Cardiac fibroblast (primary cell): ENCODE measurements around the gene BLID.
A peak's percentile ranks its signal among the peaks of the same experiment; 100 is the strongest.

ENCODE experiments used
- DNase-seq, 2 donors: peaks; one replicate each; pipeline versions ENCODE4 v3.0.0 to v3.0.0-alpha.2; 2010; ENCODE audit warnings: low read depth in 2 of 2
- H3K4me3 ChIP-seq, 2 donors: replicated peaks in 1 of 2; 1 replicate in 1 of 2; 2 replicates in 1 of 2; pipeline ENCODE4 v1.5.1; 2011; ENCODE audit warnings: low read depth in 2 of 2, low read length in 2 of 2, mild to moderate bottlenecking in 2 of 2, moderate library complexity in 1 of 2
- TF ChIP-seq, protein P1 (sequence below): IDR thresholded peaks from one replicate; pipeline ENCODE4 v1.5.1; 2011; ENCODE audit warnings: low read depth, mild to moderate bottlenecking, low read length, inconsistent platforms

Gene BLID

DNA sequence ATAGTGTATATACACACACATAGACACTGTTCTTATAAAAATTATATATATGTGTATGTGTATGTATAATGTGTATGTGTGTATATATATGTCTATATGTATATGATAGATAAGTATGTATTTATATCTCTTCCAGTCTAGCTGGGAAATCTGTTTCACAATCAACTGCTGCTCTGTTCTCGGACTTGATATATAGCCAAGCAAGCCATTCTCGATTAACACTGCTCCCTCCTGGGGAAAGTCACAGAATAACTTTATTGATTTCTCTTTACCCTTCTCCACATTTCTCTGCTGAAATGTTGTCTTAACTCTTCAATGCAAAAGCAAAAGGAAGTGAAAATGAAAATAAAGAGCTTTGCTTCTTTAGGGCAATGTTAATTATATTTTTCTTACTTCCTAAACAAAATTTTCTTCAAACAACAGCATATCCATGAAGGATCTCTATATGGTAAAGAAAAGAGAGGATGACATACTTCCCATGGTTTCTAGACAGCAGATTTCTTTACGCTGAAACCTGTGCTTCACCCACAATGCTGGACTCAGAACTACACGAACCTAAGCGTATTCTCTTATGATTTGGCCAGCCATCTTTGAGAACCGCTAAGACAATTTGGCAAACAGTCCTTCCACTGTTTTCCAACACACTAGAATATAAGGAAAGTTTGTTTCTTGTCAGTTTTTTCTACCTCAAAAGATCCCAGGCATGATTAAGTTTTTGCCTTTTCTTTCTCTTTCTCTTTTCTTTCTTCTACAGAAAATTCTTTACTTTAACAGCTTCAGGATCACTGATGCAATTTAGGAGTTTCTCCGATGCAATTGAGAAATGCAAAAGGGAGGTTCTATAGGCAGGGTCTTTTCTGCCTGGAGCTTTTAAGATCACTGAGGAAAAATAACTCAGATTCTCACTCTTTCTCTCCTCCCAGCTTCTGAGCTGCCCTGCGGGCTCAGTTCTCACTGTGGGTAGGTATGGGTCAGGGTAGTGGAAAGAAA lies 1.9 kb downstream of the BLID start:
- TF ChIP-seq, protein P1, sequence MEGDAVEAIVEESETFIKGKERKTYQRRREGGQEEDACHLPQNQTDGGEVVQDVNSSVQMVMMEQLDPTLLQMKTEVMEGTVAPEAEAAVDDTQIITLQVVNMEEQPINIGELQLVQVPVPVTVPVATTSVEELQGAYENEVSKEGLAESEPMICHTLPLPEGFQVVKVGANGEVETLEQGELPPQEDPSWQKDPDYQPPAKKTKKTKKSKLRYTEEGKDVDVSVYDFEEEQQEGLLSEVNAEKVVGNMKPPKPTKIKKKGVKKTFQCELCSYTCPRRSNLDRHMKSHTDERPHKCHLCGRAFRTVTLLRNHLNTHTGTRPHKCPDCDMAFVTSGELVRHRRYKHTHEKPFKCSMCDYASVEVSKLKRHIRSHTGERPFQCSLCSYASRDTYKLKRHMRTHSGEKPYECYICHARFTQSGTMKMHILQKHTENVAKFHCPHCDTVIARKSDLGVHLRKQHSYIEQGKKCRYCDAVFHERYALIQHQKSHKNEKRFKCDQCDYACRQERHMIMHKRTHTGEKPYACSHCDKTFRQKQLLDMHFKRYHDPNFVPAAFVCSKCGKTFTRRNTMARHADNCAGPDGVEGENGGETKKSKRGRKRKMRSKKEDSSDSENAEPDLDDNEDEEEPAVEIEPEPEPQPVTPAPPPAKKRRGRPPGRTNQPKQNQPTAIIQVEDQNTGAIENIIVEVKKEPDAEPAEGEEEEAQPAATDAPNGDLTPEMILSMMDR: no peak
- H3K4me3 ChIP-seq: no peak overlapping the region
- DNase-seq: peak in 1 of 2 donors; percentile 53

DNA sequence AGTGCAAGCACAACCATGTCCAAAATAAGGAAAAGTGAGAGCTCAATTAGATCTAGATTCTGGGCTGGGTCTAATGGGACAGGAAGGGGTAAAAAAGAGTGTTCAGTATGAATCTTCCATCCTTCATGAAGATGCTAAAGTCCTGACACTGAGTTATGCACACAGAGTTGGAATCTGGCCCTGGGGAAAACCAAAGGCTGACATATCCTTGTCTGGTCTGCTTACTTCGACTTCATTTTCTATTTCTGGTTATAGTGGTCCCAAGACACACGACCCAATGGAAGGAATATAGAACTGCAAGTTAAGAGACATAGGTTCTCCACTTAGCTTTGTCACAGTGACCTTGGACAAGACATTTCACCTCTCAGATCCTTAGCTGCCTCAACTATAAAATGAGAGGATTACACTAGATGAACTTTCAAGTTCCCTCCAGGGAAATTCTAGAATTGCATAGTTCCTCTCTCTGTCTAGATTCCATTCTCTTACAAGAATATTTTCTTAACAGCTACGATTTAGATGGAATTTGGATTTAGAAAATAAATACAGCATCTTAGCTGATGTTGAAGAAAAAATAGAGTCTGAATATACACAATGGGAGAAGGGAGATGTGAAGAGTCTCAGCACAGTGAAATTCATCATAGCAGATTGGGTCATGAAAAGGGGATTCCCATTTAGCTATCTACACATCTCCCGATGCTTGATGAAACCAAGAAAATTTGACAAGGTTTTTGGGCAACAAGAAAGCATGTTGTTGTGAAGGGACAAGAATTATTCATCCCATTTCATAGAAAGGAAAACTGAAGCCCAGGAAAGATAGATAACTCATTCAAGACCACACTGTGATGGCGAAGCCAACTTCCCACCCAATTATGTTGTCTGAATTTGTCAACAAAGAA lies 3.3 kb downstream of the BLID start:
- TF ChIP-seq, protein P1: no peak
- H3K4me3 ChIP-seq: no peak overlapping the region
- DNase-seq: no peak

DNA sequence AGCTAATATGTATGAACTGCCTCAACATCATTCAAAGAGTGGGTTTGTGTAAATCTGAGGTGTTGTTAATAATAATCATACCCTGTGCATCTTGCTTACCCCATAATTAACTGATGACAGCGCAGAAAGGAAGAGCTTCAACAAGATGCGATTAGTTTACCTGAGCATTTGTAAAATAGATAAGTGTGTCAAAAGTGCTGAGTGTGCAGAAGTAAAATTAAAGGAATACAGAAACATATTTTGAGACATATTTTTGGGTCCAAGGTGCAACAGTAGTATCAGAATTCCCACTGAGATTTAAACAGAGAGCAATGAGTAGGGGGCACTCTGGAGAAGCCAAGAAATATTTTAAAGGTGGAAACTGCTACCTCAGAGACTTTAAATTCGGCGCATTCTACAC lies 6.1 kb downstream of the BLID start:
- no peak for DNase-seq
- H3K4me3 ChIP-seq: no peak overlapping the region
- TF ChIP-seq, protein P1: no peak

DNA sequence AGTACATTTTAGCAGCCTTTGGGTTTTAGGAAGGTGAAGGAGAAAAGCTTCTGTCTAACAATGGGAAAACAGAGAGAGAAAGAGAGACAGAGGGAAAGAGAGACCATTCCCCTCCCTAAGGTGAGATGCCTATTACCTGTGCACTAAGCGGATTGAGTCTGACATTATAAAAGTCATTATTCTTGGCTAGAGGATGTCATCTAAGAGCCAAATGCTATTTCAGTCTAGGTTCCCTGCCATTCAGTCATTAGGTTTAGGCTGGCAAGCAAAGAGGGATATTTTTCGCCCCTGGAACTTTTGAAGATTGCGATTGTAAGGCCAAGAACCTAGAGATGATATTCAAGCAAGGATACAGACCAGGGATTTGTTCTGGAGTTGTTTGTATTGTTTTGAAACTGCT lies 7.2 kb downstream of the BLID start:
- H3K4me3 ChIP-seq: no peak overlapping the region
- no peak for DNase-seq
- TF ChIP-seq, protein P1: no peak

DNA sequence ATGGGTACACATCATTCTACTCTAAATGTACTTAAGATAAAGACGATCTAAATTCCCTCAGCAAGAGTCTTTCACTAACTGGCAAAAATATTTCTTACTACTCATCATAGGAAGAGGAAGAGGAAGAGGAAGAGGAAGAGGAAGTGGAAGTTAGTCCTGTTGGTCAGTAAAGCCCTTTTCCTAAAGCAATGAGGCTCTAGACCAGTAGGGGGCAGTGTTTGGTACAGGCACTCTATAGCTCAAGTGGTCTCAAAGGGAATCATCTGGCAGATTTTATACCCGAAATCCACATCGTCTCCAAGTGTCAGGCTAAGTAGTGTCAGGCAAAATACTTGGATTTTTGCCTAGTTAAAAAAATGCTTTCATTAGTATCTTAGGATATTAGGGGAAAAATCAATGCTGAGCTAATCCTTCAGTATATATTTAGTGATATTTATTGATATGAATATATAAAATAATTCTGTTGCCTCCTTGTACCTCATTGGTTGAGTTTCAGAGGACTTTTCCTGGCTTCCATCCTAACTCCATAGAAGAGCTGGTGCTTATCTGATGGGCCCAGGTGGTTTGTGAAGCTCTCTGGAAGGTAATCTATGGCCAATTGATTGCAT lies 7.7 kb downstream of the BLID start:
- TF ChIP-seq, protein P1: peak; percentile 86
- DNase-seq: peak; percentile 66 to 84
- no peak overlapping the region for H3K4me3 ChIP-seq

DNA sequence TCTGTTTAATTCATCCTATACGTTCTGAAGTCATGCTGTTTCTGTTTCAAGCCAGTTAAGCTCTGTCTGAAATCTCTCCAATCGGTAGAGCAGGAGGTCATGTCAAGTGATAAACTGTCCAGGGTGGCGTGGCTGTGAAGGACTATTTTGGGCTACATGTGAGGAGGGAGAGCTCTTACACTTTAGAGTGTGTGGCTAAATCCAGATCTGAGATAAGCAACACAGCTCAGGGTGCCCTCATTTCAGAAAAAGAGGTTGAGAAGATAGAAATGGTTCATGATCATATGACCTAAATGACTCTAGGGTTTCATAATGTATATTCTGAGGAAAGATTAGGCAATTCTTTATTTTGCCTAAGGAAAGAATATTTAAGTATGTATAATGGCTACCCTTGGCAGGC lies 8.4 kb downstream of the BLID start:
- TF ChIP-seq, protein P1: no peak
- no peak for DNase-seq
- no peak overlapping the region for H3K4me3 ChIP-seq
